HG03457 (cell line): Measurements from ENCODE around the gene INS.
"Not testable (repeated sequence)": the region's sequence is repeated elsewhere in the genome, so short reads cannot be mapped to it uniquely, and the experiment has no call there.

ENCODE experiments used
- ATAC-seq: cut with Tn5 transposase; IDR thresholded peaks from one replicate; pipeline ENCODE4 v1.9.1; 2021; ENCODE audit warnings: moderate number of reproducible peaks; ENCODE audit not compliant: unreplicated experiment

Gene INS

DNA sequence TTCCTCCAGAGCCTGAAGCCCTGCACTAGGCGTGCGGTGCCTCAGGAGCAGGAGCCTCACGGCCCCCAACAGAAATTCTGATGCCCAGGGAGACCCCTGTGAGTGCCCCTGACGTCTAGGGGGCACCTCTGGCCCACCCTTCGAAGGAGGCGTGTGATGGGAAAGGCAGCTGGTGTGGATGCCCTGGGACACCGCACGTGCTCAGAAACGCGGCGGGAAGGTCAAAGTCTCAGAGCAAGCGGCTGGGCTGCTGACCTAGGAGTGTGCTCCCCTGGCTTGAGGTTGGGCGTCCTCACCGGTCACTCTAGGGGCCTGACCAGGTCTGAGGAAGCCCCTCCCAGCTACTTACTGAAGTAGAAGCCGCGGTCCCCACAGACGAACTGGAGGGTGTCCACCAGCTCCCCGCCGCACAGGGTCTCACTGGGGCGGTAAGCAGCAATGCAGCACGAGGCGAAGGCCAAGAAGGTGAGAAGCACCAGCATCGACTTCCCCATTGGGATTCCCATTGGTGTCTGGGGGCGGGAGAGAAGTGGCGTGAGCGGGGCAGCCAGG is 25.9 kb downstream of the INS start:
- no peak for ATAC-seq

DNA sequence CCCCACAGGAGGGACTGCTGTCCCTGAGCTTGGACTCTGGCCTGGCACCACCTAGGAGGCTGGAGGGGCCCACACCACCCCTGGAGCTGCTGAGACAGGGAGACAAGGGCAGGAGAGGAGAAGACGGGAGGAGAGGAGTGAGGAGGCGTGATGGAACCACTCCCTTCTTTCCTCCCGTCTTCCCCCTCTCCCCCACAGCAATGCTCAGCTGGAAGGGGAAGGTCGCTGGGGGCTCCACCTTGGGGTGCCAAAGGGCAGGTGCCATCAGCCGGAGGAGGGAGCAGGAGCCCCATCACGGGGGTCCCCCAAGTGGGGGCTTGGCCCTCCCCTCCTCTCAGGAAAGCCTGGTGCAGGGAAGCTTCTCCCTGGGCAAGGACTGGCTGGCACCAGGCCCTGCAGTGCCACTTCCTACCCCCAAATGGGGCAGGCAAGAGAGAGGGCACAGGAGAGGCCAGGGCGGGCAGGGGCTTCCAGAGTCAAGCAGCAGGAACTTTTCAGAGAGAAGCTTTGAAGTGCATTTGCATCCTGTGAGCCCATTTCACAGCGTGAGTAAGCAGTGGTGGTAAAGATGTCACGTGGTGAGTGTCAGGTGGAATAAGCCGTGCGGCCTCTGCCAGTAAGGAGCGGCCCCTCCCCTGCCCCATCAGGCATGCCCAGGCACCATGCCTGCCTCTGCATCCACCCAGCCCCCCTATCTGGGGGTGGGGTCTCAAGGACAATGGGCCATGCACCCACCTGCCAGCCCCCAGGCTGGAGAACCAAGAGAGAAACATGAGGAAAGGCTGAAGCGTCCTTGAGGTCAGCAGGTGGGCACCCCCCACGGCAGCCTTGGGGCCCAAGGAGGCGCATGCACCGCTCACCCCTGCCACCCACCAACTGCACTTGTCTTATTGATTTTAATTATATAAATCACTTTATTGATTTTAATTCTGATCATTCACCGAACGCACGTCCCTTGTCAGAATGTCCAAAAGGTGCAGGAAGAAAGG is 26.7 kb downstream of the INS start:
- no peak for ATAC-seq

DNA sequence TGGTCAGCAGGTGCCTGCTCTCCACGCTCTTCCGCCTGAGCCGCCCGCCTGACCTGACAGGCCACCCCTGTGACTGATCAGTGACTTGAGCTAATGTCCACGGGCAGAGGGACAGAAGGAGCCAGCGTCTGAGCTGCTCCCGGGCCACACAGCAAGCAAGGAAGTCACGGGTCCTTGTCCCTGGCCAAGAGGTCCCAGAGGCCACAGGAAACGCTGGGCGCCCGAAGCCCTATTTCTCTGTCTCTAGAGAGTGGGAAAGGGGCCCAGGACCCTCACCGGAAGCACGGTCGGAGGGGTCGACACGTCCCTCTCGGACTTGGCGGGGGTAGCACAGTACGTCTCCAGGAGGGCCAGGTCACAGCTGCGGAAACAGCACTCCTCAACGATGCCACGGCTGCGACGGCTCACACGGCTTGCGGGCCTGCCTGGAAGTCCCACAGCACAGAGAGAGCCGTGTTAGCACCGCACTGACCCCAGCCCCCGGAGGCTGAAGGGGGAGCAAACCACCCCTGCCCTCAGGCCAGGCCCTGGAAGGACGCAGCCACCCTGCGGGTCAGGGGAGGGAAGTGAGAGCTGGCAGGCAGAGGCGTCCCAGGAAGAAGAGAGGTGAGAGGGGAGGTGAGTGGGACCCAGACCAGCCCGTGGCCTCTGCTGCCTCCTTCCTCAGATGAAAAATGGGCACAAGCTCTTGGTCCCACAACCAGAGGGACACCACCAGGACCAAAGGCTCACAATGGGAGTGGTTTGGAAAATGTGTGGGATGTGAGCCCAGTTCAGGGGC is 27.6 kb downstream of the INS start:
- ATAC-seq, result no peak

DNA sequence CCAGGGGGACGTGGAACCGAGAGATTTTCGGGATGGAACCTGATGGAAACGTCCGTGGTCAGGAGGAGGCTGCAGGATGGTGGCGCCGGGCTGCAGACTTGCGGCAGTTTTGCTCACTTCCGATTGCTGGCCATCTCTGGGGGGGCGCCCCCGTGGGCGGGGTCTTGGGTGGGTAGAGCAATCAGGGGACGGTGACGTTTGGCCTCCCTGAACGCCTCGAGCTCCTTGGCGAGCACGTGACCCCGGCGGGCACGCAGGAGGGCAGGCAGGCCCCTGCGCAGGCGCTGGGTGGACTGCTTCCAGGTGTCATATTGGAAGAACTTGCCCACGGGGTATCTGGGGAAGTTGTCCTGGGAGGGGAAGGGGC is 28.2 kb downstream of the INS start:
- ATAC-seq, result no peak

DNA sequence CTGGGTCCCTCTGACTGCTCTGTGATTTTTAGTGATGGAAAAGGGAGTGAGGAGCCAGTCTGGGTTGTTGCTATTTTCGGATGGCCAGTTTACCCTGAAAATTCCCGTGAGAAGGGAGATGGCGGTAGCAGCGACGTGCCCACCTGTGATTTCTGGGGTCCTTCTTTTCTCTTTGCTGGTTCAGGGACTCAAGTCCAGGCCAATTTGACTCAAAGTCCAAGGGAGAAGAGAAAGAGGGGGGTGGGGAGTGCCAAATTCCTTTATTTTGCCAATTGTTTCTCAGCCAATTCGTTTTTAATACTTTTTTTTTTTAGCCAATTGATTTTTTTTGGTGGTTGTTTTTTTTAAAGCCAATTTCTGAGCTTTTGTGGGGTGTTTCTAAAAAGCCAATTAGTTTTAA is 28.8 kb downstream of the INS start:
- ATAC-seq, result no peak

DNA sequence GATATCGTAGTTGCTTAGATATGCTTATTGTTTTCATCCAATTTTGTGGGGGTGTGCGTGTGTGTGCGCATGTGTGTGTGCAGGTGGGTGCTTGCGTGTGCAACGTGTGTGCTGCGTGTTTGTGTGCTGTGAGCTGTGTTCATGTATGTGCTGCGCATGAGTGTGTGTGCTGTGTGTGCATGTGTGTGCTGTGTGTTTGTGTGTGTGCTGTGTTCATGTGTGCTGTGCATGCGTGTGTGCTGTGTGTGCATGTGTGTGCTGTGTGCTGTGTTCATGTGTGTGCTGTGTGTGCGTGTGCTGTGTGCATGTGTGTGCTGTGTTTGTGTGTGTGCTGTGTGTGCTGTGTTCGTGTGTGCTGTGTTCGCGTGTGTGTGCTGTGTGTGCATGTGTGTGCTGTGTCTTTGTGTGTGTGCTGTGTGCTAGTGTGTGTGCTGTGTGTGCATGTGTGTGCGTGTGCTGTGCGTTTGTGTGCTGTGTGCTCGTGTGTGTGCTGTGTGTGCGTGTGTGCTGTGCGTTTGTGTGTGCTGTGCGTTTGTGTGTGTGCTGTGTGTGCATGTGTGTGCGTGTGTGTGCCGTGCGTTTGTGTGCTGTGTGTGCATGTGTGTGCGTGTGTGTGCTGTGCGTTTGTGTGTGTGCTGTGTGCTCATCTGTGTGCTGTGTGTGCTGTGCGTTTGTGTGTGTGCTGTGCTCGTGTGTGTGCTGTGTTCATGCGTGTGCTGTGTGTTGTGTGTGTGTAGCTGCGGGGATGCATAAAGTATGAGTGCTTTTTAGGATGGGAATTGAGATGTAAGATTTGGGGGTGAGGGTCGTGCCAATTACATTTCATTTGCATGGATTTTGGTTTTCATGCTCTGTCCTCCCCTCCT is 29.4 kb downstream of the INS start:
- no peak for ATAC-seq

DNA sequence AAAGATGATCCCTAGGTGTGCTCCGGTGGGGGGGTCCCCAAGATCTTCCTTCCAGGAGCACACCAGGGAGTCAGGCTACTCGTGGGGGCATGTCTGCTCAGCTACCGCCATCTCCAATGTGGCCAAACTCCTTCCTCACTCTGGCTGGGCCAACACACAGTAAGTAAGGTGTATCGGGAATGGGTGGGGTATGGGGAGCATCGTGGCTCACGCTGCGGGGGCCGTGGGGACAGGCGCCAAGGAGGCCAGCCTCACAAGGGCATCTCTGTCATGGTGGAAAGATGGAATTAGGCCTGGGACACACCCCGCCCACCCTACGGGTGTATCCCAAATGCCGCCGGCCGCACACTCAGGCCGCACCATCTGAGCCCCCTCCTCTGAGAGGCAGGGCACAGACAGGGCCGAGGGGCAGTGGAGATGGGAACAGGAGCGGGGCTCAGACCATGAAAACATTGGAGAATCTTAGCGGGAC is 30.1 kb downstream of the INS start:
- no peak for ATAC-seq

DNA sequence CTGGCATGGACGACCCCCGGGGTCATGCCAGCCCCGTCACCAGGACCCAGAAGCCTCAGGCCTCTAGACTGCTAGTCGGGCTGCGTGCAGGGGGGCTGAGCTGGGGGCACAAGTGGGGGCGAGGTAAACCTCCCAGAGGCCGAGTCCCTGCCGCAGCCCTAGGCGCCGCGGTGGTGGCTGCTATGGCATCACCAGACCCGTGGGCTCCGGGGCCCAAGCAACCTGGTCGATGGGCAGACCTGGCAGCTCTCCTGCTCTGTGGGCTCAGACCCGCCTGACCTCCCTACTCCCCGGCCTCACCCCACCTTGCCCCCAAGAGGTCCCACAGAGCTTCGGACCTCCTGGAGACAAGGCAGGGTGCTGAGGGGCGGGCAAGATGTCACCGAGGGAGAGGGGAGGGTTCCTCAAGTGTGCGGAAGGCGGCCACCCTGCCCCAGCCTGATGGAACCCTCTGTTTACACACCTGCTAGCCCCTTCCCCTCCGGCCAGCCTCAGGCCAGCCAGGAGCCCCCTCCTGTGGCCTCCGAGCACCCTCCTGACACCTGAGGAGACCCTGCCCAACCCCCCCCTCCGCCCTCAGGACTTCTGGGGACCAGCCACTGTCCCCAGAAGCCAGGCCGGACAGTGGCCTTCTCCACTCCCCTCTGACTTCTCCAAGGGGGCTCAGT is 31.2 kb downstream of the INS start:
- ATAC-seq, result no peak

DNA sequence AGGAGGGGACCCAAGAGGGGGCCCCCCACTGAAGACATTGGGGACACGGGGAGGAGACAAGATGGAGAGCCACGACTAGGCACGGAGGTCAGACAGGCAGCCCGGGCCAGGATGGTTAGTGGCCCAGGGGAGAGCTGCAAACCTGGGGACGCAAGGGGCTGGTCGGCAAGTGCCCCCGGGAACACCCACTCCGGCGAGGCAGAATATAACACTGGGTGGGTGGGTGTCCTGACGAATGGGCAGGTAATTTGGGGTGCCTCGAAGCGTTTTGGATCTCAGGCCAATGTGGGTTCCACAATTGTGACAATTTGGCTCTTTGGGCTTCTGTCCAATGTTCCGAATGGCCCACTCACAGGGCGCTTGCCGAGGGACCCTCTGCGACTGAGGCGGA is 31.7 kb downstream of the INS start:
- ATAC-seq, result no peak

DNA sequence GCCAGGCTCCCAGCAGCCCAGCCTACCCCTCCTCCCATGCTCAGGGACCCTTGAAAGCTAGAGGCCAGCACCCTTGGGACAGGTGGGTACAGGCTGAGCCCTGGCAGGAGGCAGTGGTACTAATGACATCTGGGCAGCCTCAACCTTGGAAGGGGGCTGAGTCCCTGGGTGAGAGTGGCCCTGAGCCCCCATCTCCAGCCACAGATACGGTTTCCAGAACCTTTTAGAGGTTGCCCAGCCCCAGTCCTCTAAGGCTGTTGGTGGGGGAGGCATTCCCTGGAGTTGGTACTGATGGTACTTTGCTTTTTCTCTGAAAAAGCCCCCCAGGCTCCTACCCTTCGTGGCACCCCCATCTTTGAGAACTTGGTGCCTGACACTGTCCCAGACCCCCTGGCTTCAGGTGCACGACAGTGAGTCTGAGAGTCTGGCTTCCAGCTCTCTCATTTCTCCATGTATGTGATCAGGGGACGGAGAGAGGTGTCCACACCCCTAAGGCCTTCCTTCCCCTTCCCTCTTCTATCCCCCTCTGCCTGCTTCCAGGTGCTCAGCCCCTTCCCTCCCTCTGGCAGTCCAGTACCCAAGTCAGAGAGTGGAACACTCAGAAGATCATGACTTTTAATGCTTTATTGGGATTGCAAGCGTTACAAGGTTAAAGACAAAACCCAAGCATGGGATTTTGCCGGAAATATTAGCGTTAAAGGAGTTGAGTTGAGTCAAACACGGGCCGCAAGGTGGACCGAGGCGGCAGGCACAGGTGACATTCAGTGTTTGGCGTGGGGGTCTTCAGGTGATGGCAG is 32.3 kb downstream of the INS start:
- ATAC-seq, result no peak

DNA sequence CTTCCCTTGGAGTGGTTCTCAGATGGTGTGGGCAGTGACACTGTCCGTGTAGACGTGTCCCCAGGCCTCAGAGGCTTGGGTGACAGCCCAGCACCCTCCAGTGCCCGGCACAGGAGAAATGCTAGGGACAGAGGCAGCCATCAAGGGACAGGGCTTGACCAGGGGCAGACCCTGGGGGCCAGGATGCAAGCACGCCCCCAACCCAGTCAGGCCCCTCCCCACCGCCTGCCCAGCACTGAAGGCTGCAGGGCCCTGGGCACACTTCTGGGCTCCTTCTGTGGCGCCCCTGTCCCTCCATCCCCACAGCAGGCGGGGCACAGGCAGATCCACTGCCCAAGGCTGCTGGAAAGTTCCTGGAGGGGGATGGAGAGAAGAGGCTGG is 32.9 kb downstream of the INS start:
- no peak for ATAC-seq

DNA sequence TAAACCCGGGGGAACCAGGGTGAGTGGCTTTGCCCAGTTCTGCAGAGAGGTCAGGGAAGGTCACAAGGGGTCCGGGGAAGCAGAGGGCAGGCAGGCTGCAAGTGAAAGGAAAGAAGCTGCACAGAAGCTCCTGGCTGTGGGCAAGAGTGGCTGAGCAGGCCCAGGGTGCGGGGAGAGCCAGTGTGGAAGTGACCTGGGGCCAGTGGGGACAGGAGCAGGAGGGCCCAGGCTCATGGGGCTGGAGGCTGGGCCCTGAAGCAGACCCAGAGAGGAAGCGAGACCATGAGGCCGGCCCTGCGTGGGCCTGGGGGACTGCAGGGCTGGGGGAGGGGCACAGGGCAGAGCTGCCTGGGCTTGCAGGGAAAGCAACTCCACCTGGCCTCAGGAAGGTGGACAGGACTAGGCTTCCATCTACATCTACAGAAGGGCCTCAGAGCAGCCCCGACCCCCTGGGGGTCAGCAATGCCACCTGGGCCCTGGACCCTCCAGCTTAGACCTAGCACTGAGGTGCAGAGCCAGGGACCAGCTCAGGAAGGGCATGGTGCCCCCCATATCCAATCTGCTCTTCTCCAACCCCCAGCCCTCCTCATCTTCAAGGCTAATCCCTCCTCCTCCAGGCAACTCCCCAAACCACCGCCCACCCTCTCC is 33.4 kb downstream of the INS start:
- ATAC-seq, result no peak

DNA sequence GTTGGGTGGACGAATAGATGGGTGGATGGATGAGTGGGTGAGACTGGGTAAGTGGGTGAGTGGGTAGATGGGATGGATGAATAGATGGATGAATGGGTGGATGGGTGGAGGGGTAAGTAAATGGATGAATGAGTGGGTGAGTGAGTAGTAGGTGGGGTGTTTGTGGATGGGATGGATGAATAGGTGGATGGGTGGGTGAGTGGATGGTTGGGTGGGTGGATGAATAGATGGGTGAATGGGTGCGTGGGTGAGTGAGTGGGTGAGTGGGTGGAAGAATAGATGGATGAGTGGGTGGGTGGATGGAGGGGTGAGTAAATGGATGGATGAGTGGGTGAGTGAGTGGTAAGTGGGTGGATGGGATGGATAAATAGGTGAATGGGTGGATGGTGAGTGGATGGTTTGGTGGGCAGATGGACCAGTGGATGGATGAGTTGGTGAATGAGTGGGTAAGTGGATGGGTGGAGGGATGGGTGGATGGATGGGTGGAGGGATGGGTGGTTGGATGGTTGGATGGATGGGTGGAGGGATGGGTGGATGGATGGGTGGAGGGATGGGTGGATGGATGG is 34.4 kb downstream of the INS start:
- ATAC-seq, result no peak

DNA sequence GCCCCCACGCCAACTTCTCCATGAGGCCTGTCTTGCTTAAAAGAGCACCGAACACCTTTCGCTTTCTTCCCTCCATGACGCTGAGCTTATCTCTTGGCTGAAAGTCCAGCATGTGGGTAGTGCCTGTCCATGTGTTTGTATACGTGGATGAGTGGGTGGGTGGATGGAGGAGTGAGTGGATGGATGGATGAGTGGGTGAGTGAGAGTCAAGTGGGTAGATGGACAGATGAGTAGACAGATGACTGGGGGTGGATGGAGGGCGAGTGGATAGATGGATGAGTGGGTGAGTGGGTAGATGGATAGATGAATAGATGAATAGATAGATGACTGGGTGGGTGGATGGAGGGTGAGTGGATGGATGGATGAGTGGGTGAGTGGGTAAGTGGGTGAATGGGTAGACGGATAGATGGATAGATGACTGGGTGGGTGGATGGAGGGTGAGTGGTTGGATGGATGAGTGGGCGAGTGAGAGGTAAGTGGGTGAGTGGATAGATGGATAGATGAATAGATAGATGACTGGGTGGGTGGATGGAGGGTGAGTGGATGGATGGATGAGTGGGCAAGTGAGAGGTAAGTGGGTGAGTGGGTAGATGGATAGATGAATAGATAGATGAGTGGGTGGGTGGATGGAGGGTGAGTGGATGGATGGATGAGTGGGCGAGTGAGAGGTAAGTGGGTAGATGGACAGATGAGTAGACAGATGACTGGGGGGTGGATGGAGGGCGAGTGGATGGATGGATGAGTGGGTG is 36.1 kb downstream of the INS start:
- ATAC-seq, result not testable (repeated sequence)

DNA sequence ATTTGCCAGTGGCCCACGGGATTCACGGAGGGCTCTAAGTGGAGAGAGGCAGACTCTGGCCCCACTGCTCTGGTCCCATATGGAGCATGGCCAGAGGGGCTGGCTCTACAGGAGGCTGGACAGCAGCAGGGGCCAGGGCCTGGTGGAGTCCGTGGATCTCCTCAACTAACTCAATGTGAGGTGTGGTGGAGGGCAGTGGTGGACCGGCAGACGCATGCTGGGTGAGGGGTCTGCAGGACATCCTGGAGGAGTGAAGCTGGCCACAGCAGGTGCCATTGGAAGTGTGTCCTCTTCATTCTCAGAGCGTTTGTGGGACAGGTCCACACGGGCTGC is 37.4 kb downstream of the INS start:
- no peak for ATAC-seq

DNA sequence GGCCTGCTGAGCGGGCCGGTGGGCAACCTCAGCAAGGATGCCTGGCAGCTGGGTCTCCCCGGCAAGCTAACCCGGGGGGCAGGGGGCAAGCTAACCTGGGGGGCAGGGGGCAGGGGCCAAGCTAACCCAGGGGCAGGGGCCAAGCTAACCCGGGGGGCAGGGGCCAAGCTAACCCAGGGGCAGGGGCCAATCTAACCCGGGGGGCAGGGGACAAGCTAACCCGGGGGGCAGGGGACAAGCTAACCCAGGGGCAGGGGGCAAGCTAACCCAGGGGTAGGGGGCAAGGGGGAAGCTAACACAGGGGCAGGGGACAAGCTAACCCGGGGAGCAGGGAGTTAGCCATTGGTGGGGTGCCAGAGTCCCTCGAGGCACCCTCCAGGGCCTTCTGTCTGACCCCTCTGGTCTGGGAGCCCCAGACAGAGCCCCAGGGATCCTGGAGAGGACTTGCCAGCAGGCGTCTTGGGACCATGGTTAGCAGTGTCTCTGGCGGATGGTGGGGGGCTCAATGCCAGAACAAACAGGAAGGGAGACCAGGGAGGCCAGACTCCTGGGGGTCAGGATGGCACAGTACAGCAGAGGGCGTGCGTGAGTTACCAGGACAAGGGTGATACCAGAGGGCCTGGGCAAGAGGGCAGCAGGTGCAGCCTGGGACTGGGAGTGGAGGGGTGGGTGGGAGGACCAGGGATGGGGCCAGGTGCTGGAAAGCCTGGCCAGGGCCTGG is 37.9 kb downstream of the INS start:
- ATAC-seq, result no peak

DNA sequence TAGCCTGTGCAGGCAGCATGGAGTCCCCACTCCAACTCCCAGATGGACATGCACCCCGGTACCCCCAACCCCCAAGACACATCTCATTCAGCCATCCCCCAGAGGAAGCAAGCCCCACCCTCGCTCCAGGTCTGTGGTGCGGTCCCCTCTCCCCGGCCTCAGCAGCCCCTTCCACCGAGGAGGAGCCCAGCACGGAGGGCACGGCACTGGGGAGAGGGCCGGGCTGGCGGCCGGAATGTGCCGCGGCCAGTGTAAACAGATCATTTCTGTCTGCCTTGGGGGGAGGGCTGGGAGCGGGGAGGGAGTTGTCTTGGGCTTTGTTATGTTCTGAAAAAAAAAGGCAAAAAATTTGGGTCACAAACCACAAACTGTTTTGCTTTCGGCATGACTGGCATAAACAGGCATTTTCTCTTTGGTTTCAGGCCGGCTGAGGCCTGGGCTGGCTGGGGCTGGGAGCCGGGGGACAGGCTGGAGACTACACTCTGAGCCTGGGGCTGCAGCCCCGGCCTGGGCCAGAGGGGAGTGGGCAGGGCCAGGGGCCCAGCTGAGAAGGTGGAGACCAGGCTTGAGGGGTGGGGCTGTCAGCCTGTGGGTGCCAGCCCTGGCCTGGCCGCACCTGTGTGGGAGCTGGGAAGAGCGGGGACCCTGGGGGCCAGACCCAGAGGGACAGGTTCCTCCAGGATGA is 38.6 kb downstream of the INS start:
- no peak for ATAC-seq
